A673 (cell line): ENCODE measurements around the gene TENT5C. TPM values are rescaled to one million over a fixed set of nuclear protein-coding genes. Genes with fewer than 3 reads are reported as not detected.

Source experiments
- BruUV-seq: library from RNA; stranded (reverse); fragments of 400-500 nt; replicated peaks from 2 replicates; lab custom pipeline; 2021; lab: Mats Ljungman, UMichigan
- CTCF ChIA-PET: fragments of 300-600 bp; sonication (Branson Sonifier 250); formaldehyde crosslinking; loops from one replicate; lab custom pipeline; 2022; ENCODE audit warnings: antibody characterized with exemption; lab: Charles Lee
- POLR2A ChIA-PET: fragments of 300-600 bp; sonication (Branson Sonifier 250); formaldehyde crosslinking; loops from one replicate; lab custom pipeline; 2022; ENCODE audit warnings: antibody characterized with exemption; ENCODE audit not compliant: low non-redundant PET; lab: Charles Lee
- DNase-seq: peaks from one replicate; pipeline ENCODE4 v3.0.0-alpha.2; 2015; ENCODE audit warnings: low spot score
- H3K27ac ChIP-seq: fragments of 200-600 bp; sonication (generic); 2 replicates; pipeline ENCODE4 v1.5.1; 2016; ENCODE audit warnings: mixed run types, low read depth, mild to moderate bottlenecking, mixed read lengths, antibody characterized with exemption, low read length; ENCODE audit not compliant: poor library complexity, severe bottlenecking
- H3K27me3 ChIP-seq: fragments of 200-600 bp; sonication (generic); replicated peaks from 2 replicates; pipeline ENCODE4 v1.6.1; 2017; ENCODE audit warnings: mixed run types, low read depth, mild to moderate bottlenecking, mixed read lengths, antibody characterized with exemption, low read length; ENCODE audit not compliant: insufficient read depth, poor library complexity
- H3K36me3 ChIP-seq: fragments of 200-600 bp; sonication (generic); 2 replicates; pipeline ENCODE4 v1.6.1; 2016; ENCODE audit warnings: mixed run types, mild to moderate bottlenecking, mixed read lengths, antibody characterized with exemption, low read length; ENCODE audit not compliant: insufficient read depth, poor library complexity, severe bottlenecking
- H3K4me1 ChIP-seq: fragments of 200-600 bp; sonication (generic); 2 replicates; pipeline ENCODE4 v1.6.1; 2017; ENCODE audit warnings: mixed run types, mild to moderate bottlenecking, mixed read lengths, antibody characterized with exemption, low read length; ENCODE audit not compliant: insufficient read depth, poor library complexity, severe bottlenecking
- H3K4me3 ChIP-seq: fragments of 200-600 bp; sonication (generic); 2 replicates; pipeline ENCODE4 v1.5.1; 2016; ENCODE audit warnings: low read depth, mixed run types, mild to moderate bottlenecking, mixed read lengths, low read length; ENCODE audit not compliant: poor library complexity, severe bottlenecking
- H3K9me3 ChIP-seq: fragments of 200-600 bp; sonication (generic); 2 replicates; pipeline ENCODE4 v1.6.1; 2016; ENCODE audit warnings: mixed run types, low read depth, mild to moderate bottlenecking, mixed read lengths, antibody characterized with exemption, low read length; ENCODE audit not compliant: poor library complexity, severe bottlenecking
- CTCF ChIP-seq: fragments of 300-800, 200-600 bp; sonication (generic); conservative IDR thresholded peaks from 2 replicates; pipeline ENCODE4 v1.5.1; 2017; ENCODE audit warnings: low read depth, mild to moderate bottlenecking, antibody characterized with exemption, low read length, moderate library complexity, mixed read lengths
- EZH2 ChIP-seq: fragments of 200-600 bp; sonication (generic); IDR thresholded peaks from 2 replicates; pipeline ENCODE4 v1.6.1; 2017; ENCODE audit warnings: borderline replicate concordance, low read depth, mild to moderate bottlenecking, mixed read lengths, antibody characterized with exemption, low read length; ENCODE audit not compliant: poor library complexity, severe bottlenecking
- intact Hi-C: fragments of 100-400 bp; cut with micrococcal nuclease; formaldehyde crosslinking; loops from one replicate; pipeline ENCODE4 v1.10.0; 2022; ENCODE audit not compliant: unreplicated experiment
- total RNA-seq: library from RNA; stranded (reverse); gene quantifications from 2 replicates; pipeline ENCODE4 v1.2.3, GENCODE V29; 2021

TENT5C gene
- total RNA-seq, 1 experiment from 2014 or later: 1.1 TPM

GRCh38 chr1:117569856-117570255 is 36.0 kb upstream of the TENT5C start:
- BruUV-seq: no TSS peak
- intact Hi-C loops: no loop called here
- H3K4me3 ChIP-seq: no peak overlapping the region
- H3K9me3 ChIP-seq: no peaks in the 10 kb centered on the region
- H3K4me1 ChIP-seq: no peaks in the 10 kb centered on the region
- H3K27ac ChIP-seq: no peak overlapping the region
- ChIA-PET POLR2A (no interaction called here), CTCF (no interaction called here)
- TF ChIP-seq EZH2: no peak
- no peak for DNase-seq
- no peaks in the 10 kb centered on the region for H3K36me3 ChIP-seq
- no peaks in the 10 kb centered on the region for H3K27me3 ChIP-seq

DNA sequence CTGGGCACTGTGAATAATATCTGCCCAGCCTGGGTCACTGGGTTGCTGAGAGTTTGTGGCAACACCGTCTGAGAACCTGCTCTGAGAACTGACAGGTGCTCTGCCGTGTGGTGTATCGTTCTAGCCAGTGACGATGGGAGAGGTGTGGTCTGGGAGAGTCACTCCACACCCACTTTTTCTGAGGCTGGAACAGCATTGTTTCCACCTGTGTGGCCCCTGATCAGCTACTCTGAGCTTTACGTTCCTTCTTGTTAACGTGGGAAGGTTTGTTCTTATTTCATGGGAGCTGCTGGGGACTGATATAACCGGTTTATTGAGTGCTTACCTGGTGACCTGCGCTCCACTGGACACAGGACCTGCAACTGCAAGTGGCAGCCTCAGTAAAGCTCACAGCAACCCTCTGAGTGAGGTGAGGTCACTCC is 34.8 kb upstream of the TENT5C start:
- Histone ChIP-seq H3K9me3 (no peaks in the 10 kb centered on the region), H3K27me3 (no peaks in the 10 kb centered on the region), H3K36me3 (no peaks in the 10 kb centered on the region), H3K4me1 (no peaks in the 10 kb centered on the region), H3K4me3 (no peak overlapping the region), H3K27ac (no peak overlapping the region)
- TF ChIP-seq EZH2: no peak
- TF ChIP-seq CTCF: no peak
- POLR2A ChIA-PET: no interaction called here
- CTCF ChIA-PET: no interaction called here
- no TSS peak for BruUV-seq
- intact Hi-C loops: no loop called here
- DNase-seq: no peak

- H3K36me3 ChIP-seq: no peaks in the 10 kb centered on the region
- TF ChIP-seq EZH2 (no peak), CTCF (no peak)
- H3K4me1 ChIP-seq: no peaks in the 10 kb centered on the region
- no TSS peak for BruUV-seq
- H3K27ac ChIP-seq: no peak overlapping the region
- intact Hi-C loops: no loop called here
- no peak for DNase-seq
- ChIA-PET POLR2A (no interaction called here), CTCF (no interaction called here)
- no peaks in the 10 kb centered on the region for H3K27me3 ChIP-seq
- H3K4me3 ChIP-seq: no peak overlapping the region
- no peaks in the 10 kb centered on the region for H3K9me3 ChIP-seq
Observed at GRCh38 chr1:117571496-117571895, 34.4 kb upstream of the TENT5C start.

DNA sequence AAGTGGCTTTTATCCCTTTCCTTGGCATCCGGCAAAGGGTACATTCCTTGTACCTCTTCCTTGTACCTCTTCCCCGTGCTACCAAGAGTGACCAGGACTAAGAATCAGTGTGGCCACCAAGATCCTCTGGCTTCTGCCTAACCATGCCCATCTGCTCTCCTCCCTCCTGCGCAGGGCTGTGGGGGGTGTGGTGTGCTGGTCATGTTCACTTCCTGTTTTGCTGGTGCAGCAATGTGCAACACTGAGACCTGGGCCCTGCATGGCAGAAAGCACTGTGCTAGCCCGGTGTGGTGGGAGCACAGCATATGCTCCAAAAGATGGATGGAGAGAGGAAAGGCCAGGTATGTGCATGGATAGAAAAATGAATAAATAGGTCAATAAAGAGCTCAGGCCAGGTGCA is 33.3 kb upstream of the TENT5C start:
- ChIA-PET POLR2A (no interaction called here), CTCF (no interaction called here)
- Histone ChIP-seq H3K27me3 (no peaks in the 10 kb centered on the region), H3K27ac (no peak overlapping the region), H3K36me3 (no peaks in the 10 kb centered on the region), H3K9me3 (no peaks in the 10 kb centered on the region), H3K4me3 (no peak overlapping the region), H3K4me1 (no peaks in the 10 kb centered on the region)
- BruUV-seq: no TSS peak
- no peak for DNase-seq
- no peak for TF ChIP-seq CTCF
- TF ChIP-seq EZH2: no peak
- intact Hi-C loops: no loop called here
